Measurements from ENCODE around the gene INAFM2.

Gene INAFM2

DNA sequence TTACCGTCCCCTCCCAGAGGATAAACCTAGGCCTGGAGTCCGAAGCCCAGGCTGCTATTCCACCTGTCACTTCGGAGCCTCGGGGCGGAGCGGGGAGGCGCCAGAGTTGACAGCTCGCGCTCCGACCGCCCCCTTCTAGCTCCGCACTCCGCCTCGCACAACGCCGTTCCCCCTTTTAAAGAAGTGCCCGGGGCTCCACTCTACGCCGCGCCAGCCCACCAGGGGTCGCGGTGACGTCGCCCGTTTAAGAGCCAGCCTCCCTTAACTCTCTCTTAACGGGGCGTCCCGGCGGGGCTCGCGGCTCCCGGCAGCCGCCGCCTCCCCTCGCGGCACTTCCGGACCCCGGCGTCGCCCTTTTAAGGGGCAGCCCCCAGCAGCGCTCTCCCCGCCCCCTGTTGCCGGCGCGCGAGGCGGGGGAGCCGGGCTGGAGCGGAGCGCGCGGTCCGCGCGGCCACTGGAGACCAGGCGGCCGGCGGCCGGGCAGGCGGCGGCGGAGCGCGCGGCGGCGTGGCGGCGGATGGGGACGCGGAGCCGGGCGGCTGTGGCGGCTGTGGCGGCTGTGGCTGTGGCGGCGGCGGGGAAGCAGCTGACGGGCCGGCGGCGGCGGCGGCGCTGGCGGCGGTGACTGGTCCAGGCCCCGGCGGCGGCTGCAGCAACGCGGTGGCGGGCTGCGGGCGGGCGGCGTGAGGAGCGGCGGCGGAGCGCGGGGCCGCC, at the start of gene INAFM2:
Gene INAFM2 (plus strand): TSS at position 454 of the 714 bp plus-strand sequence. CDS start 364 bp downstream, outside the sequence.
- peaks cover 19% of the 10 kb centered on the region for H3K4me1 ChIP-seq (ENCODE audit: control insufficient read depth, insufficient read depth, low read length)
- H3K27ac ChIP-seq (ENCODE audit: low read depth, low read length): peak within 1 kb of the TSS; percentile 98
- peak within 1 kb of the TSS; percentile 70 for H3K9ac ChIP-seq (ENCODE audit: low read length)
- no peaks in the 10 kb centered on the region for H3K27me3 ChIP-seq (ENCODE audit: control insufficient read depth, insufficient read depth, low read length)
- no peaks in the 10 kb centered on the region for H3K36me3 ChIP-seq (ENCODE audit: control insufficient read depth, insufficient read depth, low read length)
- H3K4me3 ChIP-seq (ENCODE audit: low read length): peak within 1 kb of the TSS; percentile 67

DNA sequence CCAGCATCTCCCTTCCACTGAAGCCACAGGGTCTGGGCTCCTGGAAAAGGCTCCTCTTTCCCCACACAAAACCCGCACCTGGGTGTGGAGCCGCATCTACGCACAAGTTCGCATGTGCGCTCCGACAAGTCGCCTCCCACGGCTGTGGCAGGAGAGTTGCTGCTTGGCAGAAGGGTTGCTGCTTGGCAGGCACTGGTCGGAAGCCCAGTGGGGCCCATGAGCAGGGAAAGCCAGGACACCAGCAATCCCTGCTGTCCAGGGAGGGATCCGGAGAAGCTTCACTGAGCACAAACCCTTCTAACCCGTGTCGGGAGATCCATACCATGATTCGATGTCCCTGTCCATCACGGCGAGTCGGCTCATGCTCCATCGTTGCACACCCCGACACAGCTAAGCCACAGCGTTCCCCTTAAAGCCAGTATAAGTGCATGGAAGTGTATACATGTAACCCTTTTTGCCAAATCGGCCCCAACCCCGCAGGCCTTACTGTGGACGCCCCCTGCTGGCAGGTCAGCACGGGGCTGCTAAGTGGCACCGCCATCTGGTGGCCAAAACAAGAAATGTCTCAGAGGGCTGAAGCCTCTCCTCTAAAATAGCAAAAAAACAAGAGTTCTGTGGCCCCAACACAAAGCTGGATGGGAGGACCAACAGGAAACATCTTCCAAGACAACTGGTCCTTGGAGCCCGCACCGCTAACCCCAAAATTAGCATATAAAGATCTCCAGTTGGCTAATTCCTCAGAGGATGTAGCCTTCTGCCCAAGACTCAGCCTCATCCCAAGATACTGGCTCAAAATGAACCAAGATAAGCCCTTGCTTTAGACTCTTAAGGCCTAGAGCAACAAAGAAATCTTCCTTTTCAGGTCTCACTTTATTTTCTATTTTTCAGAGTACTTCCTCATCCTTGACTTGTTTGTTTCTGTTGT, 48.9 kb upstream of the INAFM2 start:
- no peaks in the 10 kb centered on the region for H3K4me1 ChIP-seq (ENCODE audit: control insufficient read depth, insufficient read depth, low read length)
- H3K27ac ChIP-seq (ENCODE audit: low read depth, low read length): no peak overlapping the region
- no peak overlapping the region for H3K4me3 ChIP-seq (ENCODE audit: low read length)
- H3K36me3 ChIP-seq (ENCODE audit: control insufficient read depth, insufficient read depth, low read length): no peaks in the 10 kb centered on the region
- H3K27me3 ChIP-seq (ENCODE audit: control insufficient read depth, insufficient read depth, low read length): peaks cover 4% of the 10 kb centered on the region
- H3K9ac ChIP-seq (ENCODE audit: low read length): no peak overlapping the region

DNA sequence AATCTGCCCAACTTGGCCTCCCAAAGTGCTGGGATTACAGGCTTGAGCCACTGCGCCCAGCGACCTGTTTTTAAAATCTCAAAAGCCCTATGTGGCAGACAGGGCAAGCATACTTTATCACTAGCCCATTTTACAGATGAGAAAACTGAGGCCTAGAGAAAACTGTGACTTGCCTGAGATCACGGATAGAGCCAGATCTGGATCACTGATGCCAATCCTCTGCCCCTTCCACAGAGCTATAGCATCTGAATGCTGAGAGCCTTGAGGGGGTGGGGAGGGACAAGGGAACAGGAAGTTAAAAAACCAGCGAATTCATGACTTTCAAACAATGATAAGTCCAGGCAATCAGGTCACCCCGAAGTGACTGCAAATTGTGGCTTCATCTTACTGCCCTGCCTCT, 48.0 kb upstream of the INAFM2 start:
- H3K27ac ChIP-seq (ENCODE audit: low read depth, low read length): no peak overlapping the region
- no peak overlapping the region for H3K4me3 ChIP-seq (ENCODE audit: low read length)
- H3K4me1 ChIP-seq (ENCODE audit: control insufficient read depth, insufficient read depth, low read length): no peaks in the 10 kb centered on the region
- no peak overlapping the region for H3K9ac ChIP-seq (ENCODE audit: low read length)
- peaks cover 4% of the 10 kb centered on the region for H3K27me3 ChIP-seq (ENCODE audit: control insufficient read depth, insufficient read depth, low read length)
- no peaks in the 10 kb centered on the region for H3K36me3 ChIP-seq (ENCODE audit: control insufficient read depth, insufficient read depth, low read length)

DNA sequence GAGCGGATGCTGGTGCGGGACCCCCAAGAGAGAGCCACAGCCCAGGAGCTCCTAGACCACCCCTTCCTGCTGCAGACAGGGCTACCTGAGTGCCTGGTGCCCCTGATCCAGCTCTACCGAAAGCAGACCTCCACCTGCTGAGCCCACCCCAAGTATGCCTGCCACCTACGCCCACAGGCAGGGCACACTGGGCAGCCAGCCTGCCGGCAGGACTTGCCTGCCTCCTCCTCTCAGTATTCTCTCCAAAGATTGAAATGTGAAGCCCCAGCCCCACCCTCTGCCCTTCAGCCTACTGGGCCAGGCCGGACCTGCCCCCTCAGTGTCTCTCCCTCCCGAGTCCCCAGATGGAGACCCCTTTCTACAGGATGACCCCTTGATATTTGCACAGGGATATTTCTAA, 47.5 kb upstream of the INAFM2 start:
- Histone ChIP-seq H3K36me3 (ENCODE audit: control insufficient read depth, insufficient read depth, low read length) (no peaks in the 10 kb centered on the region), H3K27ac (ENCODE audit: low read depth, low read length) (no peak overlapping the region), H3K4me3 (ENCODE audit: low read length) (no peak overlapping the region), H3K27me3 (ENCODE audit: control insufficient read depth, insufficient read depth, low read length) (peaks cover 7% of the 10 kb centered on the region), H3K4me1 (ENCODE audit: control insufficient read depth, insufficient read depth, low read length) (no peaks in the 10 kb centered on the region), H3K9ac (ENCODE audit: low read length) (no peak overlapping the region)

DNA sequence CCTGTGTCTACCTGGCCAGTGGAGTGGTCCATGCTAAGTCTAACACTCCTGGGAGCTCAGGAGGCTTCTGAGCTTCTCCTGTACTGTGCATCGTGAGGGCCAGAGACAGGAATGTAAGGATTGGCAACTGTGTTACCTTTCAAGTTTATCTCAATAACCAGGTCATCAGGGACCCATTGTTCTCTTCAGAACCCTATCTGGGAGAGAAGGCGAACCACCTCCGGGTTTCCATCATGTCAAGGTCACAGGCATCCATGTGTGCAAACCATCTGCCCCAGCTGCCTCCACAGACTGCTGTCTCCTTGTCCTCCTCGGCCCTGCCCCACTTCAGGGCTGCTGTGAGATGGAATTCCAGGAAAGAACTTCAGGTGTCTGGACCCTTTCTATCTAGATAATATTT, 46.6 kb upstream of the INAFM2 start:
- H3K27ac ChIP-seq (ENCODE audit: low read depth, low read length): no peak overlapping the region
- no peak overlapping the region for H3K4me3 ChIP-seq (ENCODE audit: low read length)
- H3K36me3 ChIP-seq (ENCODE audit: control insufficient read depth, insufficient read depth, low read length): no peaks in the 10 kb centered on the region
- H3K27me3 ChIP-seq (ENCODE audit: control insufficient read depth, insufficient read depth, low read length): peaks cover 14% of the 10 kb centered on the region
- no peak overlapping the region for H3K9ac ChIP-seq (ENCODE audit: low read length)
- no peaks in the 10 kb centered on the region for H3K4me1 ChIP-seq (ENCODE audit: control insufficient read depth, insufficient read depth, low read length)

DNA sequence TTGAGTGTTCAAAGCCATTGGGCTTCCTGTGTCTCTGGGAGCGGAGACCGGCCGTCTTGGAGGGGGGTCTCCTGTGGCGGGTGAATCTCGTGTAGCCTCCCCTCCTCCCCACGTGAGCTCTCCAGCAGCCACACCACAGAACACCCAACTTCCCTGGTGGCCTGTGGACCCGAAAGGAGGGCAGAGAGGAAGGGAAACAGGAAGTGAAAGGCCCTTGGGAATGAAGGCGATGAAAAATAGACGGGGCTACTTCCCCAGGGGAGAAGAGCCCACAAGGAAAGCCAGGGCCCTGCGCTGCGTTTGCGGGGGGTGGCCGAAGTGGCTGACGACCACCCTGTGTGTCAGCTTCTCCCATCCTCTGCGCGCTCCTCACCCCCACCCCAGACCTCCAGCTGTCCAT, 46.0 kb upstream of the INAFM2 start:
- no peak overlapping the region for H3K27ac ChIP-seq (ENCODE audit: low read depth, low read length)
- H3K9ac ChIP-seq (ENCODE audit: low read length): no peak overlapping the region
- no peak overlapping the region for H3K4me3 ChIP-seq (ENCODE audit: low read length)
- H3K36me3 ChIP-seq (ENCODE audit: control insufficient read depth, insufficient read depth, low read length): no peaks in the 10 kb centered on the region
- H3K4me1 ChIP-seq (ENCODE audit: control insufficient read depth, insufficient read depth, low read length): no peaks in the 10 kb centered on the region
- peaks cover 14% of the 10 kb centered on the region for H3K27me3 ChIP-seq (ENCODE audit: control insufficient read depth, insufficient read depth, low read length)

DNA sequence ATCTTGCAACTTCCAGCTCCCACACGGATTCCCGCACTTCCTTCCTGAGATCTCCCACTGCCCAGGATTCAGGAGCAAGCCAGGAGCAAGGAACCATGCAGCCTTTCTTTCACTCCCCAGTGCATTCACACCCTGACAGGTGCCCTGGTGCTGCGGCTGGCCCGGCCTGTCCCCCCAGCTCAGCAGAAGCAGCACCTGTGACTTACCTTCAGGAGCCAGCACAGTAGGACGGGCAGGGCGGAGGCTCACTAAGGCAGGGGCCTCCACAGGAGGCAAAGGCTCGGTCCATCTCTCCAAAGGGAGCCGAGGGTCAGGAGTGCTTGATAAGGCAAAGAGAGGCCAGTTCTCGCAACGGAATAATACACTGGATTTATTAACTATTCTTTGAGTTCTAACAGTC, 45.5 kb upstream of the INAFM2 start:
- no peak overlapping the region for H3K4me3 ChIP-seq (ENCODE audit: low read length)
- H3K27ac ChIP-seq (ENCODE audit: low read depth, low read length): no peak overlapping the region
- H3K4me1 ChIP-seq (ENCODE audit: control insufficient read depth, insufficient read depth, low read length): no peaks in the 10 kb centered on the region
- no peak overlapping the region for H3K9ac ChIP-seq (ENCODE audit: low read length)
- H3K36me3 ChIP-seq (ENCODE audit: control insufficient read depth, insufficient read depth, low read length): no peaks in the 10 kb centered on the region
- peaks cover 14% of the 10 kb centered on the region for H3K27me3 ChIP-seq (ENCODE audit: control insufficient read depth, insufficient read depth, low read length)

DNA sequence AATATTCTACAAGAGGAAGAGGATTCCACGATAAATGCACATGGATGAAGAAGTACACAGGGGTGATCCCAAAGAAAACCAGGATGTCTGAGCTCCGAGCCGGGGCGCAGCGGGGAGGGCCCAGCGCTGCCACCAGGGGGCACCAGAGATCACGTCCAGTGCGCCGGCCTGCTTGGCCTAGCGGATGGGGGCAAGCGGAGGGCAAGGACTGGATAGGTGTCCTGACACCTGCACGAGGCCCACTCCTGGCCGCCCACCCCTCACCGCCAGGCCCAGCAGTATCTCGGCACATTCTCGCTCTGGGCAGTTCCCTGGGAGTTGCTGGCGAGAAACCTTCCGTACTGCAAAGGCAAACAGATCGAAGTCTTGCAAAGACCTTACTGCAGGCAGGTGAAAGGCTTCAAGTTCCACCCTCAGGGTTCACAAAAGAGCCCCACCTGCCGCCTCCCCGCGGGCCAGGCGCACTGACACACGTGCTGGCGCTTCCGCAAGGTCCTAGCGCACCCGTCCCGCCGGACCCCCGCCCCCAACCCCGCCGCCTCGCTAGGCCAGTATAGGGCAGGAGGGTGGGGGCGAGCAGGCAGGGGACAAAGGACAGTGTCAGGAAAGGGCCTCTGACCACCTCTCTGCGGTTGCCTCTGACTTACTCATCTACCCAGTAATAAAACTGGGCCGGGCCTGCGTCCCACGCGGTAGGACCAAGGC, 43.9 kb upstream of the INAFM2 start:
- Histone ChIP-seq H3K27me3 (ENCODE audit: control insufficient read depth, insufficient read depth, low read length) (peaks cover 14% of the 10 kb centered on the region), H3K4me3 (ENCODE audit: low read length) (no peak overlapping the region), H3K27ac (ENCODE audit: low read depth, low read length) (no peak overlapping the region), H3K9ac (ENCODE audit: low read length) (no peak overlapping the region), H3K36me3 (ENCODE audit: control insufficient read depth, insufficient read depth, low read length) (no peaks in the 10 kb centered on the region), H3K4me1 (ENCODE audit: control insufficient read depth, insufficient read depth, low read length) (no peaks in the 10 kb centered on the region)

DNA sequence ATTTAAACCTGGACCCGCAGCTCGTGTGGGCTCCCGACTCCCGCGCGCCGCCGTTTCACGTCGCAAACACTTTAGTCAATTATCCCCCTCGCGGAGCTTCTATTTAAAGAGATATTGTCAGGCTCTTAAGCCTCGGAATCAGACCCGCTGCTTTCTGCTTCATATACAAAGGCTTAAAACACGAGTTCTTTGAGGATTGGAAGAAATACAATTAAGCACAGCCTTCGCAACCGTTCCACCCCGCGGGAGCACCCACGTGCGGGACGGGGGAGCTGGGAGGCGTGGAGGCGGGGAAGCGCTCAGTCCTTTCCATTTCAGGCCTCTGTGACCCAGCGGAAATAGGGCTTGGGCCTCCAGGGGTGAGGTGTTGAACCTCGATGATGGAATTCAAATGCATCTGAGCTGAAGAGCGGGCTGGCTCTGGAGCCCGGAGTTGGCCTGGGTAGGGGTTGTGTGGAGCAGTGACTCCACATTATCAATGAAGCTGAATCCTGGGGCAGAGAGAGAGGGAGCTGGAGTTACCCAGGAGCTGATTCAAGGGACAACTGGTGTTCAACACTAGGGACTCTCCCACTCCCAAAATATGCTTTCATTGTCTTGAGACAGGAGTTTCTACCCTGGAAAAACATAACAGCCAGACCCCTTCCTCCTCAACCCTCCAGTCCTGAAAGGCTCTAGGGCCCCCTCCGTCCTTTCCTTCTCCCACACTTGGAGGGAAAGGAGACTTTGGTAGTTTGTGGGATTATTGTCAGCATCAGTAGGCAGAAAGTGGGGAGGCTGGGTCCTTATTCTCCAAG, 43.0 kb upstream of the INAFM2 start:
- no peak overlapping the region for H3K9ac ChIP-seq (ENCODE audit: low read length)
- peaks cover 14% of the 10 kb centered on the region for H3K27me3 ChIP-seq (ENCODE audit: control insufficient read depth, insufficient read depth, low read length)
- no peak overlapping the region for H3K27ac ChIP-seq (ENCODE audit: low read depth, low read length)
- no peaks in the 10 kb centered on the region for H3K36me3 ChIP-seq (ENCODE audit: control insufficient read depth, insufficient read depth, low read length)
- peaks cover 7% of the 10 kb centered on the region for H3K4me1 ChIP-seq (ENCODE audit: control insufficient read depth, insufficient read depth, low read length)
- no peak overlapping the region for H3K4me3 ChIP-seq (ENCODE audit: low read length)

DNA sequence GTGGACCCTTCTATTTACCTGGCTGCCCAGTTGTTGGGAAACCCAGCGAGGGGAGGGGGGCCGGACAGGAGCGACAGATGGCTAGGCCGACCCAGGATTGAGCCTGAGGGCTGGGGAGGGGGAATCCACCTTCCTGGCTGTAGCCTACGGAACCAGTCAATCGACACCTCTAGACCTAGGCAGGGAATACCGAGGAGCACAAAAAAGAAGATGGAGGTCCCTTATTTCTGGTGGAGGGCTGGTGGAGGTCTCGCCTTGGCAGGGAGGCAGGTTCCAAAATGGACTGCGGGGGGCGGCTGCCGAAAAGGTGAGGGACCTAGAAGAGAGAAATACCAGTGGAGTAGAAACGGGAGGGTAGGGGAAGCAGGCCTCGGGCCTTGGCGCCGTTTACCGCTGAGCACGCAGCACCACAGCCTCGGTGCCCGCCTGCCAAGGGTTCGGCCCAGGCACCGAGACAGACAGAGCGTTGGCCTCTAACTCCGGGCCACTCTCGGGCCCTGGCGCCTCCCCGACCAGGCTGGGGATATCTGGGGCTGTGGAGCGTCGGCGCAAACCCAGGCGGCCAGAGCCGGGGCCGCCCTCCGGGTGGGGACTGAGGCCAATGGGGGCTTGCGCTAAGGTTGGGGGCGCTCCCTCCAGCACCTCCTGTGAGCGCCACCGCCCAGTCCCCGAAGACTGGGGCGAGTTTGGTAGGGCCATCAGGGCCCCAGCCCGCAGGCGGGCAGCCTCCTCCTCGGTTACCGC, 42.3 kb upstream of the INAFM2 start:
- Histone ChIP-seq H3K4me3 (ENCODE audit: low read length) (no peak overlapping the region), H3K4me1 (ENCODE audit: control insufficient read depth, insufficient read depth, low read length) (peaks cover 11% of the 10 kb centered on the region)

DNA sequence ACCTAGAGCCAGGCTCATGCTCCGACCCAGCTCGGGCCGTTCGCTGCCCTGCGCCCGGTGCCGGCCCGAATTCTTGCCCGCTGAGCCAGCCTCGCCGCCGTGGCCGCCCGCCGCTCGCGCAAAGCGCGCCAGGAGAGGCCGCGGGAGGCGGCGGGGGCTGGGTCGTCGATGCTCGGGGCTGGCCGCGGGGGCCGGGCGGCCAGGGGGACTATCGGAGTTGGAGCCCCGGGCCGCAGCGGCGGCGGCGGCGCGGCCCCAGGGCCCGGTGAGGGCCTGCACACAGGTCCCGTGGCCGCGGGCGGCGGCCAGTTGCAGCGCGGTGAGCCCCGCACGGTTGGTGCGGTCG, 41.7 kb upstream of the INAFM2 start:
- Histone ChIP-seq H3K9ac (ENCODE audit: low read length) (no peak overlapping the region), H3K4me1 (ENCODE audit: control insufficient read depth, insufficient read depth, low read length) (peaks cover 11% of the 10 kb centered on the region), H3K36me3 (ENCODE audit: control insufficient read depth, insufficient read depth, low read length) (no peaks in the 10 kb centered on the region), H3K4me3 (ENCODE audit: low read length) (peak overlapping the region; percentile 62), H3K27ac (ENCODE audit: low read depth, low read length) (no peak overlapping the region), H3K27me3 (ENCODE audit: control insufficient read depth, insufficient read depth, low read length) (peaks cover 14% of the 10 kb centered on the region)

More for the DNA sequence above, 42.3 kb upstream of the INAFM2 start:
- no peak overlapping the region for H3K9ac ChIP-seq (ENCODE audit: low read length)
- H3K27ac ChIP-seq (ENCODE audit: low read depth, low read length): no peak overlapping the region
- peaks cover 14% of the 10 kb centered on the region for H3K27me3 ChIP-seq (ENCODE audit: control insufficient read depth, insufficient read depth, low read length)
- H3K36me3 ChIP-seq (ENCODE audit: control insufficient read depth, insufficient read depth, low read length): no peaks in the 10 kb centered on the region

Data from rectal smooth muscle tissue (tissue), 1 donor.